K562 (cell line): Measurements from ENCODE around the gene MFSD2B. TPM values are rescaled to one million over a fixed set of nuclear protein-coding genes. Genes with fewer than 3 reads are reported as not detected.

Experiments used
- BDP1 ChIP-seq: IDR thresholded peaks from 3 replicates; pipeline ENCODE4 v1.6.1; 2011; ENCODE audit not compliant: insufficient read length, insufficient read depth
- ELF2 ChIP-seq: fragments of 250-450 bp; sonication (Bioruptor Pico); IDR thresholded peaks from 2 replicates; pipeline ENCODE4 v1.5.0; 2021; ENCODE audit warnings: mild to moderate bottlenecking
- HINFP ChIP-seq: fragments of 450-650 bp; conservative IDR thresholded peaks from 2 replicates; pipeline ENCODE4 v1.6.1; 2016; ENCODE audit warnings: missing genetic modification characterization, low read depth, mild to moderate bottlenecking, control low read depth, missing compliant biosample characterization
- JUND ChIP-seq, 2 experiments: IDR thresholded peaks; 2 replicates in 1 of 2; 3 replicates in 1 of 2; pipeline ENCODE4 v1.6.1; 2011; ENCODE audit warnings: borderline replicate concordance in 2 of 2, low read depth in 2 of 2, low read length in 2 of 2, improper control_type of control experiment in 1 of 2, missing biosample characterization in 1 of 2, missing genetic modification characterization in 1 of 2, missing genetic modification reagents in 1 of 2
- MAFF ChIP-seq: IDR thresholded peaks from 2 replicates; pipeline ENCODE4 v1.6.1; 2012; ENCODE audit warnings: low read length, improper control_type of control experiment
- MCM5 ChIP-seq: fragments of 450-650 bp; IDR thresholded peaks from 2 replicates; pipeline ENCODE4 v1.6.1; 2016; ENCODE audit warnings: low read depth
- MLLT1 ChIP-seq, 2 experiments: fragments of 450-650 bp; IDR thresholded peaks; 2 replicates each; pipeline ENCODE4 v1.6.1; 2016
- MTA1 ChIP-seq: fragments of 450-650 bp; IDR thresholded peaks from 2 replicates; pipeline ENCODE4 v1.6.1; 2017; ENCODE audit warnings: borderline replicate concordance
- NR1H2 ChIP-seq: sonication (generic); formaldehyde crosslinking; IDR thresholded peaks from 2 replicates; pipeline ENCODE4 v1.4.0; 2020; ENCODE audit warnings: mild to moderate bottlenecking, missing genetic modification reagents
- NR4A1 ChIP-seq, 2 experiments: fragments of 250-450 bp in 1 of 2; fragments of 450-650 bp in 1 of 2; sonication (Bioruptor Pico) in 1 of 2; IDR thresholded peaks; 2 replicates each; pipeline versions ENCODE4 v1.4.0 to v1.6.1; 2016 to 2020; ENCODE audit warnings: mild to moderate bottlenecking in 2 of 2, missing compliant biosample characterization in 1 of 2, missing genetic modification characterization in 1 of 2, moderate library complexity in 1 of 2
- PCBP2 ChIP-seq: fragments of 200-400 bp; formaldehyde crosslinking; IDR thresholded peaks from 2 replicates; pipeline ENCODE4 v1.6.1; 2018; ENCODE audit warnings: low read length, low read depth, mild to moderate bottlenecking, moderate library complexity; ENCODE audit not compliant: poor library complexity, severe bottlenecking
- PTRF ChIP-seq: fragments of 450-650 bp; IDR thresholded peaks from 2 replicates; pipeline ENCODE4 v1.6.1; 2016; ENCODE audit warnings: mild to moderate bottlenecking, missing genetic modification characterization, missing compliant biosample characterization
- SOX6 ChIP-seq: fragments of 450-650 bp; IDR thresholded peaks from 2 replicates; pipeline ENCODE4 v1.6.1; 2014; ENCODE audit warnings: mild to moderate bottlenecking
- ZFP91 ChIP-seq: sonication (generic); formaldehyde crosslinking; IDR thresholded peaks from 2 replicates; pipeline ENCODE4 v1.8.0; 2022; ENCODE audit warnings: mild to moderate bottlenecking, missing genetic modification reagents
- ZNF280B ChIP-seq: fragments of 250-450 bp; sonication (Bioruptor Pico); IDR thresholded peaks from 2 replicates; pipeline ENCODE4 v1.5.1; 2021; ENCODE audit warnings: mild to moderate bottlenecking
- polyA plus RNA-seq, 8 experiments: library from polyadenylated mRNA; depleted of rRNA in 4 of 8; stranded (reverse) in 5 of 8; unstranded in 3 of 8; fragments of >200 nt; fragmentation: Nextera tagmentation in 2 of 8; fragmentation: Illumina TruSeq in 1 of 8; extraction: Ambion mirVana in 2 of 8; extraction: Trizol in 1 of 8; gene quantifications; 2 replicates each; pipeline versions ENCODE4 v1.2.1 to v1.2.3, GENCODE V29; 2011 to 2014; ENCODE audit warnings: inconsistent platforms in 1 of 8, missing spikeins in 1 of 8
- total RNA-seq, 7 experiments: library from RNA; depleted of rRNA in 6 of 7; stranded (reverse); fragments of >200 nt in 6 of 7; fragmentation: Illumina TruSeq in 2 of 7; extraction: Trizol in 2 of 7; gene quantifications; 2 replicates each; pipeline versions ENCODE4 v1.2.1 to v1.2.3, GENCODE V29; 2011 to 2021; ENCODE audit warnings: low replicate concordance in 1 of 7
- TF ChIP-seq, protein P1 (sequence below): sonication (generic); formaldehyde crosslinking; IDR thresholded peaks from 2 replicates; pipeline ENCODE4 v1.8.1; 2023; ENCODE audit warnings: mild to moderate bottlenecking, missing genetic modification reagents
- TF ChIP-seq, protein P2 (sequence below), 2 experiments: fragments of 450-650 bp in 1 of 2; sonication (generic) in 1 of 2; formaldehyde crosslinking; conservative IDR thresholded peaks; 2 replicates each; pipeline versions ENCODE4 v1.4.0 to v1.8.1; 2020 to 2022; ENCODE audit warnings: mild to moderate bottlenecking in 1 of 2, missing genetic modification reagents in 1 of 2

MFSD2B gene
- total and polyA plus RNA-seq, 9 of the 15 experiments (the other 6 are each of a cell fraction or from before 2014, with no cell fraction given): 2.6 to 10.9 (median 6.8) TPM

DNA sequence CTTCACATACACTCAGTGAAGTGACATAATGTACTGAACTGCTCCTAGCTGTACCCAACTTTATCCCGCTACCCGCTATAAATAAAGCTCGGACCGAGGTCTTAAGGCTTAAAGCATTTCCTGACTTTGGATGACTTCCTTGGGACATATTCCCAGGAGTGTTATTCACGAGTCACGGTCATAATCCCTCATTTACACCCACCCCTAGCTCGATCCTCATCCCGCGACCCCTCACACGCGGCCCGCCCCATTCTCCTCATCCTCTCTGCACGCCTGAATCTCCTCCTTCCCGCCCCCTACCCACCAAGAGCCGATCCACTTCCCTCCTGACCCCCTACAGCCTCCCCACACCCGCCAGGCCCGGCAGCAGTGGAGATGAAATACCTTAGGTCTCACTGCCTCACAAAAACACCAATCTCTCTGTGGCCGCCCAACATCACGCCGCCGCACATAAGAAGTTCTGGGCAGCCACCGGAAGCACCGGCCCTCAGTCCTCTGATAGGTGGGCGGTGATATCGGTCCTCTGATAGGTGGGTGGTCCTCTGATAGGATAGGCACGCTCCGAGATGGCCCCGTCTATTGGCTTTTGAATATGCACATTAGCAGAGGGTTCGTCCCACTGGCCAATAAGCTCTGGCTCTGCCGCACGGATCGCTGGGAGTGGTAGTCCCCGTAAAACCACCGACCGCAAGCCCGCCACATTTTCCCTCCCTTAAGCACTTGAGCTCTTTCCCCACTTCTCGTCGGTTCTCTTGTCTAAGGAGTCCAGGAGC lies 37.2 kb downstream of the MFSD2B start, which contains the start of gene WDCP (continued):
- TF ChIP-seq, protein P1, sequence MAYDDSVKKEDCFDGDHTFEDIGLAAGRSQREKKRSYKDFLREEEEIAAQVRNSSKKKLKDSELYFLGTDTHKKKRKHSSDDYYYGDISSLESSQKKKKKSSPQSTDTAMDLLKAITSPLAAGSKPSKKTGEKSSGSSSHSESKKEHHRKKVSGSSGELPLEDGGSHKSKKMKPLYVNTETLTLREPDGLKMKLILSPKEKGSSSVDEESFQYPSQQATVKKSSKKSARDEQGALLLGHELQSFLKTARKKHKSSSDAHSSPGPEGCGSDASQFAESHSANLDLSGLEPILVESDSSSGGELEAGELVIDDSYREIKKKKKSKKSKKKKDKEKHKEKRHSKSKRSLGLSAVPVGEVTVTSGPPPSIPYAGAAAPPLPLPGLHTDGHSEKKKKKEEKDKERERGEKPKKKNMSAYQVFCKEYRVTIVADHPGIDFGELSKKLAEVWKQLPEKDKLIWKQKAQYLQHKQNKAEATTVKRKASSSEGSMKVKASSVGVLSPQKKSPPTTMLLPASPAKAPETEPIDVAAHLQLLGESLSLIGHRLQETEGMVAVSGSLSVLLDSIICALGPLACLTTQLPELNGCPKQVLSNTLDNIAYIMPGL (CRISPR knock-in tag): no peak
- TF ChIP-seq, protein P2, sequence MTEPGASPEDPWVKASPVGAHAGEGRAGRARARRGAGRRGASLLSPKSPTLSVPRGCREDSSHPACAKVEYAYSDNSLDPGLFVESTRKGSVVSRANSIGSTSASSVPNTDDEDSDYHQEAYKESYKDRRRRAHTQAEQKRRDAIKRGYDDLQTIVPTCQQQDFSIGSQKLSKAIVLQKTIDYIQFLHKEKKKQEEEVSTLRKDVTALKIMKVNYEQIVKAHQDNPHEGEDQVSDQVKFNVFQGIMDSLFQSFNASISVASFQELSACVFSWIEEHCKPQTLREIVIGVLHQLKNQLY (CRISPR knock-in tag; conservative IDR thresholded peaks at IDR 0.05): no peak
- TF ChIP-seq PTRF (tag) (no peak), ZFP91 (CRISPR knock-in tag) (no peak), MAFF (no peak), JUND (IDR thresholded peaks at IDR 0.05; ENCODE audit: borderline replicate concordance, low read depth, low read length) (no peak), JUND (tag; IDR thresholded peaks at IDR 0.05; ENCODE audit: borderline replicate concordance, low read depth, low read length) (no peak), HINFP (tag) (no peak), PCBP2 (no peak), NR1H2 (CRISPR knock-in tag) (no peak), SOX6 (no peak), NR4A1 (CRISPR knock-in tag; IDR thresholded peaks at IDR 0.05) (no peak), NR4A1 (tag; IDR thresholded peaks at IDR 0.05) (no peak), MTA1 (no peak; the same call in 1 of the 2 replicates), ELF2 (CRISPR knock-in tag) (peak; percentile 61), ZNF280B (CRISPR knock-in tag) (no peak), MCM5 (no peak), BDP1 (no peak), MLLT1 (IDR thresholded peaks at IDR 0.05) (peak; percentile 56 to 67; a peak in 2 of 4 replicates)
